HepG2 (cell line): ENCODE measurements around the gene PRKCZ.

Experiments
- CTCF ChIP-seq: sonication (generic); formaldehyde crosslinking; IDR thresholded peaks from 2 replicates; pipeline ENCODE4 v1.5.0; 2020; ENCODE audit warnings: mild to moderate bottlenecking, missing genetic modification reagents, moderate library complexity
- ETV6 ChIP-seq: sonication (generic); formaldehyde crosslinking; conservative IDR thresholded peaks from 2 replicates; pipeline ENCODE4 v1.4.0; 2020; ENCODE audit warnings: missing genetic modification reagents
- MAFK ChIP-seq, 2 experiments: IDR thresholded peaks in 1 of 2; conservative IDR thresholded peaks in 1 of 2; 2 replicates each; pipeline ENCODE4 v1.6.1; 2011; ENCODE audit warnings: improper control_type of control experiment in 2 of 2, low read length in 2 of 2
- SP1 ChIP-seq, 2 experiments: fragments of 450-650 bp in 1 of 2; sonication (generic) in 1 of 2; formaldehyde crosslinking in 1 of 2; IDR thresholded peaks; 2 replicates each; pipeline versions ENCODE4 v1.4.0 to v1.6.1; 2016 to 2020; ENCODE audit warnings: missing genetic modification reagents in 1 of 2
- SRSF1 ChIP-seq: fragments of 200-400 bp; formaldehyde crosslinking; optimal IDR thresholded peaks from 2 replicates; pipeline ENCODE3; 2017; ENCODE audit warnings: mild to moderate bottlenecking, low read depth, low read length, moderate library complexity
- ZBTB39 ChIP-seq: sonication (generic); formaldehyde crosslinking; IDR thresholded peaks from 2 replicates; pipeline ENCODE4 v1.5.0; 2020; ENCODE audit warnings: missing genetic modification reagents
- ZNF564 ChIP-seq: sonication (generic); formaldehyde crosslinking; IDR thresholded peaks from 2 replicates; pipeline ENCODE4 v1.8.1; 2023; ENCODE audit warnings: mild to moderate bottlenecking, missing genetic modification reagents
- ZNF672 ChIP-seq: sonication (generic); formaldehyde crosslinking; IDR thresholded peaks from 2 replicates; pipeline ENCODE4 v1.8.1; 2022; ENCODE audit warnings: missing genetic modification reagents
- ZNF777 ChIP-seq: sonication (generic); formaldehyde crosslinking; IDR thresholded peaks from 2 replicates; pipeline ENCODE4 v1.4.0; 2020; ENCODE audit warnings: missing genetic modification reagents

GRCh38 chr1:2192031-2192995 lies 142.1 kb downstream of the PRKCZ start:
- TF ChIP-seq ZNF672 (CRISPR knock-in tag) (no peak), ETV6 (no peak), MAFK (conservative IDR thresholded peaks at IDR 0.05 in 1 of 2, IDR thresholded peaks at IDR 0.05 in 1 of 2; ENCODE audit: low read length in 2 of 2) (no peak), SP1 (IDR thresholded peaks at IDR 0.05) (no peak), SP1 (CRISPR knock-in tag; IDR thresholded peaks at IDR 0.05) (no peak), ZBTB39 (CRISPR knock-in tag) (no peak), SRSF1 (no peak), CTCF (CRISPR knock-in tag) (no peak), ZNF564 (CRISPR knock-in tag) (no peak), ZNF777 (CRISPR knock-in tag) (no peak)
